SK-N-SH (cell line): ENCODE results near the gene NME8.

Experiments used
- CHD2 ChIP-seq: fragments of 150-350 bp; IDR thresholded peaks from 2 replicates; pipeline ENCODE4 v1.6.1; 2018; ENCODE audit warnings: low read length; ENCODE audit not compliant: partially characterized antibody
- CTCF ChIP-seq: fragments of 200-600 bp; sonication (generic); IDR thresholded peaks from 2 replicates; pipeline ENCODE4 v1.6.1; 2017; ENCODE audit warnings: antibody characterized with exemption, mild to moderate bottlenecking, moderate library complexity
- EP300 ChIP-seq, 2 experiments: IDR thresholded peaks; 2 replicates each; pipeline versions ENCODE4 v1.4.0 to v1.6.1; 2012; ENCODE audit warnings: borderline replicate concordance in 1 of 2, low read depth in 1 of 2, low read length in 1 of 2
- EZH2phosphoT487 ChIP-seq: fragments of 200-600 bp; sonication (generic); IDR thresholded peaks from 2 replicates; pipeline ENCODE4 v1.6.1; 2017; ENCODE audit warnings: low read depth, mixed run types, mild to moderate bottlenecking, antibody characterized with exemption, moderate library complexity, borderline replicate concordance
- JUND ChIP-seq: IDR thresholded peaks from 2 replicates; pipeline ENCODE4 v1.4.0; 2012
- MAX ChIP-seq: IDR thresholded peaks from 2 replicates; pipeline ENCODE4 v1.4.0; 2012; ENCODE audit warnings: low read depth
- MEF2A ChIP-seq: IDR thresholded peaks from 2 replicates; pipeline ENCODE4 v1.4.0; 2012; ENCODE audit warnings: low read depth, borderline replicate concordance
- NRF1 ChIP-seq: IDR thresholded peaks from 2 replicates; pipeline ENCODE4 v1.6.1; 2012; ENCODE audit warnings: low read depth, mild to moderate bottlenecking, low read length
- RAD21 ChIP-seq: IDR thresholded peaks from 2 replicates; pipeline ENCODE4 v1.6.1; 2012; ENCODE audit warnings: mild to moderate bottlenecking, low read length
- RFX5 ChIP-seq: IDR thresholded peaks from 2 replicates; pipeline ENCODE4 v1.6.1; 2012; ENCODE audit warnings: mild to moderate bottlenecking, improper control_type of control experiment, low read length
- RXRA ChIP-seq: IDR thresholded peaks from 2 replicates; pipeline ENCODE4 v1.4.0; 2012; ENCODE audit warnings: low read depth, mild to moderate bottlenecking, borderline replicate concordance
- TAF1 ChIP-seq: IDR thresholded peaks from 2 replicates; pipeline ENCODE4 v1.6.1; 2012; ENCODE audit warnings: low read depth, mild to moderate bottlenecking, low read length, moderate library complexity, borderline replicate concordance
- TEAD4 ChIP-seq: IDR thresholded peaks from 2 replicates; pipeline ENCODE4 v1.4.0; 2012; ENCODE audit warnings: mild to moderate bottlenecking, borderline replicate concordance; ENCODE audit not compliant: insufficient read depth
- USF1 ChIP-seq: IDR thresholded peaks from 2 replicates; pipeline ENCODE4 v1.4.0; 2012; ENCODE audit warnings: low read depth, borderline replicate concordance

- TF ChIP-seq EP300 (IDR thresholded peaks at IDR 0.05; ENCODE audit: borderline replicate concordance in 1 of 2, low read depth in 1 of 2, low read length in 1 of 2), result no peak
- no peak for TF ChIP-seq CTCF
- TF ChIP-seq MAX, result no peak
- TF ChIP-seq EZH2phosphoT487, result no peak
- no peak for TF ChIP-seq RFX5
- no peak for TF ChIP-seq RAD21
- no peak for TF ChIP-seq JUND
- TF ChIP-seq RXRA, result no peak
- TF ChIP-seq NRF1, result no peak
- TF ChIP-seq CHD2, result no peak
- no peak for TF ChIP-seq TEAD4
- no peak for TF ChIP-seq TAF1
- no peak for TF ChIP-seq MEF2A
- TF ChIP-seq USF1, result no peak
Measured at GRCh38 chr7:37899712-37900247, 51.4 kb downstream of the NME8 start.
